SK-N-SH (cell line): ENCODE data around the gene DNAH5. TPM values are rescaled to one million over a fixed set of nuclear protein-coding genes. Genes with fewer than 3 reads are reported as not detected.

Source experiments
- CTCF ChIA-PET: fragments of 300-600, 350-600 bp; formaldehyde crosslinking; extraction: SDS; loops from one replicate; lab custom pipeline; 2021; lab: Yijun Ruan, JAX
- POLR2A ChIA-PET: fragments of 350-600 bp; sonication (Branson Sonifier 250); formaldehyde crosslinking; extraction: SDS; loops from one replicate; lab custom pipeline; 2020; ENCODE audit warnings: antibody characterized with exemption, inconsistent platforms; lab: Yijun Ruan, JAX
- DNase-seq: peaks from one replicate; pipeline ENCODE4 v3.0.0; 2012
- H2AFZ ChIP-seq: fragments of 200-600 bp; sonication (generic); 2 replicates; pipeline ENCODE4 v1.8.1; 2016; ENCODE audit warnings: antibody characterized with exemption, mild to moderate bottlenecking, low read depth
- H3F3A ChIP-seq: fragments of 200-600 bp; sonication (generic); replicated peaks from 2 replicates; pipeline ENCODE3; 2016; ENCODE audit warnings: antibody characterized with exemption, mild to moderate bottlenecking; ENCODE audit not compliant: insufficient read depth
- H3K27ac ChIP-seq, 2 experiments: fragments of 200-500 bp in 1 of 2; fragments of 200-600 bp in 1 of 2; sonication (Bioruptor generic) in 1 of 2; sonication (generic), shearing (Covaris generic) in 1 of 2; 2 replicates each; pipeline versions ENCODE4 v1.5.1 to v1.6.1; 2014 to 2016; ENCODE audit warnings: low read depth in 2 of 2, inconsistent platforms in 1 of 2, low read length in 1 of 2, mild to moderate bottlenecking in 1 of 2, mixed read lengths in 1 of 2
- H3K27me3 ChIP-seq: fragments of 200-600 bp; sonication (generic), shearing (Covaris generic); 2 replicates; pipeline ENCODE4 v1.6.1; 2016; ENCODE audit warnings: mixed run types; ENCODE audit not compliant: insufficient read depth
- H3K36me3 ChIP-seq, 2 experiments: fragments of 200-500 bp in 1 of 2; fragments of 200-600 bp in 1 of 2; sonication (Bioruptor generic) in 1 of 2; sonication (generic) in 1 of 2; replicated peaks in 1 of 2; 2 replicates each; pipeline versions ENCODE3 to v1.5.1; 2014 to 2016; ENCODE audit warnings: low read length in 1 of 2, mild to moderate bottlenecking in 1 of 2; ENCODE audit not compliant: insufficient read depth in 2 of 2, control insufficient read depth in 1 of 2
- H3K4me1 ChIP-seq, 2 experiments: fragments of 200-500 bp in 1 of 2; fragments of 200-600 bp in 1 of 2; sonication (Bioruptor generic) in 1 of 2; sonication (generic), shearing (Covaris generic) in 1 of 2; 2 replicates each; pipeline versions ENCODE4 v1.5.1 to v1.6.1; 2014 to 2016; ENCODE audit warnings: low read depth in 1 of 2, low read length in 1 of 2, mixed run types in 1 of 2; ENCODE audit not compliant: insufficient read depth in 2 of 2, control insufficient read depth in 1 of 2
- H3K4me2 ChIP-seq: fragments of 200-600 bp; sonication (generic), shearing (Covaris generic); 2 replicates; pipeline ENCODE4 v1.6.1; 2017; ENCODE audit warnings: mixed run types
- H3K4me3 ChIP-seq, 2 experiments: fragments of 200-500 bp in 1 of 2; fragments of 200-600 bp in 1 of 2; sonication (Bioruptor generic) in 1 of 2; sonication (generic), shearing (Covaris generic) in 1 of 2; 2 replicates each; pipeline versions ENCODE4 v1.5.1 to v1.8.1; 2014 to 2016; ENCODE audit warnings: low read depth in 2 of 2, inconsistent platforms in 1 of 2, low read length in 1 of 2, mild to moderate bottlenecking in 1 of 2, mixed read lengths in 1 of 2, moderate library complexity in 1 of 2
- H3K79me2 ChIP-seq: fragments of 200-600 bp; sonication (generic); 2 replicates; pipeline ENCODE4 v1.8.1; 2017; ENCODE audit warnings: mild to moderate bottlenecking; ENCODE audit not compliant: insufficient read depth
- H3K9ac ChIP-seq: fragments of 200-600 bp; sonication (generic); 2 replicates; pipeline ENCODE4 v1.6.1; 2017; ENCODE audit warnings: mixed run types
- H3K9me2 ChIP-seq: fragments of 200-600 bp; sonication (generic); 2 replicates; pipeline ENCODE4 v1.6.1; 2017; ENCODE audit warnings: mixed run types
- H3K9me3 ChIP-seq: fragments of 200-600 bp; sonication (generic); 2 replicates; pipeline ENCODE4 v1.6.1; 2017; ENCODE audit warnings: mixed run types, mild to moderate bottlenecking, moderate library complexity
- H4K20me1 ChIP-seq: fragments of 200-600 bp; sonication (generic); 2 replicates; pipeline ENCODE4 v1.6.1; 2017; ENCODE audit warnings: mild to moderate bottlenecking, mixed run types; ENCODE audit not compliant: insufficient read depth
- CHD2 ChIP-seq: fragments of 150-350 bp; IDR thresholded peaks from 2 replicates; pipeline ENCODE4 v1.6.1; 2018; ENCODE audit warnings: low read length; ENCODE audit not compliant: partially characterized antibody
- EP300 ChIP-seq, 2 experiments: IDR thresholded peaks; 2 replicates each; pipeline versions ENCODE4 v1.4.0 to v1.6.1; 2012; ENCODE audit warnings: borderline replicate concordance in 1 of 2, low read depth in 1 of 2, low read length in 1 of 2
- FOSL2 ChIP-seq: IDR thresholded peaks from 2 replicates; pipeline ENCODE4 v1.4.0; 2012; ENCODE audit warnings: low read depth, mild to moderate bottlenecking, moderate library complexity, borderline replicate concordance
- FOXJ3 ChIP-seq: sonication (generic); formaldehyde crosslinking; IDR thresholded peaks from 2 replicates; pipeline ENCODE4 v1.5.1; 2020; ENCODE audit warnings: mild to moderate bottlenecking, missing genetic modification reagents
- GABPA ChIP-seq: IDR thresholded peaks from 2 replicates; pipeline ENCODE4 v1.4.0; 2012; ENCODE audit warnings: low read depth, mild to moderate bottlenecking
- GATA2 ChIP-seq: sonication (generic); formaldehyde crosslinking; IDR thresholded peaks from 2 replicates; pipeline ENCODE4 v1.5.0; 2020; ENCODE audit warnings: mild to moderate bottlenecking, missing genetic modification reagents
- IRF3 ChIP-seq: fragments of 150-350 bp; IDR thresholded peaks from 2 replicates; pipeline ENCODE4 v1.6.1; 2016; ENCODE audit warnings: mild to moderate bottlenecking, low read depth, low read length
- JUND ChIP-seq: IDR thresholded peaks from 2 replicates; pipeline ENCODE4 v1.4.0; 2012
- MEF2A ChIP-seq: IDR thresholded peaks from 2 replicates; pipeline ENCODE4 v1.4.0; 2012; ENCODE audit warnings: low read depth, borderline replicate concordance
- NRF1 ChIP-seq: IDR thresholded peaks from 2 replicates; pipeline ENCODE4 v1.6.1; 2012; ENCODE audit warnings: low read depth, mild to moderate bottlenecking, low read length
- RCOR1 ChIP-seq: fragments of 150-350 bp; IDR thresholded peaks from 2 replicates; pipeline ENCODE4 v1.6.1; 2017; ENCODE audit warnings: antibody characterized with exemption, low read length
- RXRA ChIP-seq: IDR thresholded peaks from 2 replicates; pipeline ENCODE4 v1.4.0; 2012; ENCODE audit warnings: low read depth, mild to moderate bottlenecking, borderline replicate concordance
- SIN3A ChIP-seq: IDR thresholded peaks from 2 replicates; pipeline ENCODE4 v1.6.1; 2012; ENCODE audit warnings: low read depth, mild to moderate bottlenecking, low read length, moderate library complexity, borderline replicate concordance
- SMC3 ChIP-seq: IDR thresholded peaks from 2 replicates; pipeline ENCODE4 v1.6.1; 2012; ENCODE audit warnings: low read depth, low read length, improper control_type of control experiment
- TAF1 ChIP-seq: IDR thresholded peaks from 2 replicates; pipeline ENCODE4 v1.6.1; 2012; ENCODE audit warnings: low read depth, mild to moderate bottlenecking, low read length, moderate library complexity, borderline replicate concordance
- WGBS: methylation state at CpG from one replicate; pipeline ENCODE4 v1.1.6; 2017; ENCODE audit warnings: low lambda C conversion rate; 5-methylcytosine and 5-hydroxymethylcytosine counted together
- polyA plus RNA-seq, 3 experiments: library from polyadenylated mRNA; depleted of rRNA; stranded (reverse); fragments of >200 nt; gene quantifications; 2 replicates each; pipeline ENCODE4 v1.2.3, GENCODE V29; 2012
- TF ChIP-seq, protein P1 (sequence below): fragments of 200-600 bp; sonication (generic); IDR thresholded peaks from 2 replicates; pipeline ENCODE4 v1.6.1; 2017; ENCODE audit warnings: antibody characterized with exemption, mild to moderate bottlenecking, moderate library complexity
- TF ChIP-seq, protein P2 (sequence below): IDR thresholded peaks from 2 replicates; pipeline ENCODE4 v1.4.0; 2012; ENCODE audit warnings: low read depth, borderline replicate concordance

DNAH5 gene
- polyA plus RNA-seq, 1 of the 3 experiments (the other 2 are of a cell fraction), result 0.74 TPM

DNA sequence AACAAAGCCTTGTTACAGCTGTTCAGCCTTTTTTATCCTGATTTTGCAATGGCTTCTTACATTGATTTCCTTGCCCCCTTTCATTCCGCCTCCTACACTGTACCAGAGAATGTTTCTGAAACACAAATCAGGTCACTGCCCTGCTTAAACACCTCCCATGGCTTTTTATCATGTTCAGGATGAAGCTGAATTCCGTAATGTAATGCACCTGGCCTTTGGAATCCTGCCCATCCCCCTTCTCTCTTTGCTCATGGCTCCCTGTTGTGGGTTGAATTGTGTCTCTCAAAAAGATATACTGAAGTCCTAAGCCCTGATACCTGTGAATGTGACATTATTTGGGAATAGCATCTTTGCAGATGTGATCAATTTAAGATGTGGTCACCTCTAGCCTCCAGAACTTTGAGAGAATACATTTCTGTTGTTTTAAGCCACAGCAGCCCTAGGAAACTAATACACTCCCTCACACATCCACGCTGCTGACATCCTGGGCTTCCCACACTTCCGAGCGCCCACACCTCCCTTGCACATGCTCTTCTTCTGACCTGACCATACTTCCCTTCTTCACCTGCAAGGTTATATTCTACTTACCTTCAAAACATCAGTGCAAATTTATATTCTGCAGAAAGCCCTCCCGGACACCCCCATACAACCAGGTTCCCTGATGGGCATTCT, 101.2 kb downstream of the DNAH5 start:
- Histone ChIP-seq H3K27me3 (no peaks in the 10 kb centered on the region; the same call in 1 of the 2 replicates), H4K20me1 (no peaks in the 10 kb centered on the region), H3K9me3 (no peaks in the 10 kb centered on the region), H3K27ac (no peak overlapping the region), H3K9me2 (peaks cover 3% of the 10 kb centered on the region; the same call in 1 of the 2 replicates), H3K79me2 (no peaks in the 10 kb centered on the region), H2AFZ (no peak overlapping the region), H3F3A (no peaks in the 10 kb centered on the region), H3K4me1 (no peaks in the 10 kb centered on the region), H3K36me3 (no peaks in the 10 kb centered on the region), H3K4me3 (no peak overlapping the region), H3K4me2 (no peak overlapping the region), H3K9ac (no peak overlapping the region)
- ChIA-PET POLR2A (no interaction called here), CTCF (no interaction called here)
- 12% methylated on average over 6 of the region's 6 CpGs for WGBS
- TF ChIP-seq GABPA, result no peak
- TF ChIP-seq IRF3, result no peak
- TF ChIP-seq, protein P1, sequence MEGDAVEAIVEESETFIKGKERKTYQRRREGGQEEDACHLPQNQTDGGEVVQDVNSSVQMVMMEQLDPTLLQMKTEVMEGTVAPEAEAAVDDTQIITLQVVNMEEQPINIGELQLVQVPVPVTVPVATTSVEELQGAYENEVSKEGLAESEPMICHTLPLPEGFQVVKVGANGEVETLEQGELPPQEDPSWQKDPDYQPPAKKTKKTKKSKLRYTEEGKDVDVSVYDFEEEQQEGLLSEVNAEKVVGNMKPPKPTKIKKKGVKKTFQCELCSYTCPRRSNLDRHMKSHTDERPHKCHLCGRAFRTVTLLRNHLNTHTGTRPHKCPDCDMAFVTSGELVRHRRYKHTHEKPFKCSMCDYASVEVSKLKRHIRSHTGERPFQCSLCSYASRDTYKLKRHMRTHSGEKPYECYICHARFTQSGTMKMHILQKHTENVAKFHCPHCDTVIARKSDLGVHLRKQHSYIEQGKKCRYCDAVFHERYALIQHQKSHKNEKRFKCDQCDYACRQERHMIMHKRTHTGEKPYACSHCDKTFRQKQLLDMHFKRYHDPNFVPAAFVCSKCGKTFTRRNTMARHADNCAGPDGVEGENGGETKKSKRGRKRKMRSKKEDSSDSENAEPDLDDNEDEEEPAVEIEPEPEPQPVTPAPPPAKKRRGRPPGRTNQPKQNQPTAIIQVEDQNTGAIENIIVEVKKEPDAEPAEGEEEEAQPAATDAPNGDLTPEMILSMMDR, result no peak
- TF ChIP-seq NRF1, result no peak
- no peak for TF ChIP-seq MEF2A
- TF ChIP-seq, protein P2, sequence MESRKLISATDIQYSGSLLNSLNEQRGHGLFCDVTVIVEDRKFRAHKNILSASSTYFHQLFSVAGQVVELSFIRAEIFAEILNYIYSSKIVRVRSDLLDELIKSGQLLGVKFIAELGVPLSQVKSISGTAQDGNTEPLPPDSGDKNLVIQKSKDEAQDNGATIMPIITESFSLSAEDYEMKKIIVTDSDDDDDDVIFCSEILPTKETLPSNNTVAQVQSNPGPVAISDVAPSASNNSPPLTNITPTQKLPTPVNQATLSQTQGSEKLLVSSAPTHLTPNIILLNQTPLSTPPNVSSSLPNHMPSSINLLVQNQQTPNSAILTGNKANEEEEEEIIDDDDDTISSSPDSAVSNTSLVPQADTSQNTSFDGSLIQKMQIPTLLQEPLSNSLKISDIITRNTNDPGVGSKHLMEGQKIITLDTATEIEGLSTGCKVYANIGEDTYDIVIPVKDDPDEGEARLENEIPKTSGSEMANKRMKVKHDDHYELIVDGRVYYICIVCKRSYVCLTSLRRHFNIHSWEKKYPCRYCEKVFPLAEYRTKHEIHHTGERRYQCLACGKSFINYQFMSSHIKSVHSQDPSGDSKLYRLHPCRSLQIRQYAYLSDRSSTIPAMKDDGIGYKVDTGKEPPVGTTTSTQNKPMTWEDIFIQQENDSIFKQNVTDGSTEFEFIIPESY, result no peak
- TF ChIP-seq CHD2, result no peak
- TF ChIP-seq RCOR1, result no peak
- TF ChIP-seq RXRA, result no peak
- TF ChIP-seq FOSL2, result no peak
- no peak for TF ChIP-seq FOXJ3 (CRISPR knock-in tag)
- TF ChIP-seq SIN3A, result no peak
- no peak for TF ChIP-seq JUND
- no peak for TF ChIP-seq SMC3
- no peak for TF ChIP-seq TAF1
- no peak for TF ChIP-seq GATA2 (CRISPR knock-in tag)
- TF ChIP-seq EP300 (IDR thresholded peaks at IDR 0.05; ENCODE audit: borderline replicate concordance in 1 of 2, low read depth in 1 of 2, low read length in 1 of 2), result no peak
- DNase-seq, result no peak
